CD14-positive monocyte (primary cell): ENCODE measurements around the gene MASP2. TPM values are rescaled to one million over a fixed set of nuclear protein-coding genes. Genes with fewer than 3 reads are reported as not detected.

Experiments
- DNase-seq, 3 donors: peaks; one replicate each; pipeline ENCODE4 v3.0.0-alpha.2; 2011 to 2022
- H2AFZ ChIP-seq: 2 replicates; pipeline ENCODE4 v1.6.0; 2012; ENCODE audit warnings: mild to moderate bottlenecking, low read depth, low read length, inconsistent platforms; ENCODE audit not compliant: insufficient read depth, poor library complexity, severe bottlenecking
- H3K27ac ChIP-seq, 2 donors: 1 replicate in 1 of 2; 2 replicates in 1 of 2; pipeline ENCODE4 v1.5.1; 2012 to 2013; ENCODE audit warnings: low read length in 2 of 2, control low read depth in 1 of 2, inconsistent platforms in 1 of 2, low read depth in 1 of 2, mild to moderate bottlenecking in 1 of 2
- H3K27me3 ChIP-seq, 2 donors: one replicate each; pipeline versions ENCODE4 v1.6.0 to v1.6.1; 2011 to 2013; ENCODE audit warnings: low read length in 2 of 2; ENCODE audit not compliant: control insufficient read depth in 2 of 2, insufficient read depth in 2 of 2
- H3K36me3 ChIP-seq, 2 donors: replicated peaks in 1 of 2; 1 replicate in 1 of 2; 2 replicates in 1 of 2; pipeline versions ENCODE4 v1.5.1 to v1.6.1; 2012 to 2013; ENCODE audit warnings: low read length in 2 of 2, control low read depth in 1 of 2, inconsistent platforms in 1 of 2, mild to moderate bottlenecking in 1 of 2; ENCODE audit not compliant: insufficient read depth in 2 of 2, control insufficient read depth in 1 of 2
- H3K4me1 ChIP-seq, 2 donors: 1 replicate in 1 of 2; 2 replicates in 1 of 2; pipeline versions ENCODE4 v1.5.1 to v1.6.1; 2012 to 2013; ENCODE audit warnings: low read length in 2 of 2, control low read depth in 1 of 2, inconsistent platforms in 1 of 2, mild to moderate bottlenecking in 1 of 2, moderate library complexity in 1 of 2; ENCODE audit not compliant: insufficient read depth in 2 of 2, control insufficient read depth in 1 of 2
- H3K4me2 ChIP-seq: replicated peaks from 2 replicates; pipeline ENCODE3; 2012; ENCODE audit warnings: low read length, moderate library complexity, mild to moderate bottlenecking; ENCODE audit not compliant: poor library complexity, severe bottlenecking; ENCODE audit errors: extremely low read depth
- H3K4me3 ChIP-seq, 3 experiments: fragments of 200-600 bp in 1 of 3; sonication (generic) in 1 of 3; replicated peaks in 1 of 3; 1 replicate in 2 of 3; 2 replicates in 1 of 3; pipeline ENCODE4 v1.5.1; 2011 to 2013; ENCODE audit warnings: low read length in 3 of 3, mild to moderate bottlenecking in 3 of 3, control low read depth in 2 of 3, low read depth in 2 of 3, inconsistent platforms in 1 of 3, moderate library complexity in 1 of 3
- H3K79me2 ChIP-seq: 2 replicates; pipeline ENCODE4 v1.6.0; 2012; ENCODE audit warnings: mild to moderate bottlenecking, control low read depth, inconsistent platforms, low read length, moderate library complexity; ENCODE audit not compliant: insufficient read depth
- H3K9ac ChIP-seq: 2 replicates; pipeline ENCODE4 v1.6.0; 2017; ENCODE audit warnings: low read length, mild to moderate bottlenecking; ENCODE audit not compliant: insufficient read depth, poor library complexity, severe bottlenecking
- H3K9me3 ChIP-seq, 2 donors: replicated peaks in 1 of 2; 1 replicate in 1 of 2; 2 replicates in 1 of 2; pipeline versions ENCODE4 v1.5.1 to v1.6.1; 2012 to 2013; ENCODE audit warnings: low read length in 2 of 2, control low read depth in 1 of 2; ENCODE audit not compliant: control insufficient read depth in 1 of 2, insufficient read depth in 1 of 2
- H4K20me1 ChIP-seq: 2 replicates; pipeline ENCODE4 v1.6.0; 2012; ENCODE audit warnings: mild to moderate bottlenecking, low read length, control low read depth, moderate library complexity; ENCODE audit not compliant: insufficient read depth
- H3K27ac Mint-ChIP-seq, 7 donors: one replicate each; pipeline ENCODE4 v1.8.0; 2020; ENCODE audit warnings: mild to moderate bottlenecking in 7 of 7, mixed read lengths in 7 of 7, moderate library complexity in 6 of 7, inconsistent platforms in 2 of 7
- H3K27me3 Mint-ChIP-seq, 3 donors: one replicate each; pipeline ENCODE4 v1.8.0; 2021 to 2022; ENCODE audit warnings: low read depth in 3 of 3, mild to moderate bottlenecking in 3 of 3, mixed read lengths in 3 of 3, moderate library complexity in 3 of 3, inconsistent platforms in 1 of 3
- H3K36me3 Mint-ChIP-seq, 2 donors: one replicate each; pipeline ENCODE4 v1.8.0; 2020; ENCODE audit warnings: mixed read lengths in 2 of 2, inconsistent platforms in 1 of 2, mild to moderate bottlenecking in 1 of 2
- H3K4me1 Mint-ChIP-seq: one replicate; pipeline ENCODE4 v1.8.0; 2020; ENCODE audit warnings: mild to moderate bottlenecking, mixed read lengths
- H3K4me3 Mint-ChIP-seq, 2 donors: one replicate each; pipeline ENCODE4 v1.8.0; 2020; ENCODE audit warnings: mild to moderate bottlenecking in 2 of 2, mixed read lengths in 2 of 2, moderate library complexity in 1 of 2
- H3K9me3 Mint-ChIP-seq, 7 donors: one replicate each; pipeline ENCODE4 v1.8.0; 2020 to 2022; ENCODE audit warnings: mixed read lengths in 7 of 7, mild to moderate bottlenecking in 6 of 7, moderate library complexity in 6 of 7, inconsistent platforms in 2 of 7
- WGBS: methylation state at CpG from one replicate; pipeline ENCODE4 v1.1.5; 2013; ENCODE audit warnings: missing lambda C conversion rate; ENCODE audit not compliant: insufficient coverage; 5-methylcytosine and 5-hydroxymethylcytosine counted together
- intact Hi-C, 2 donors: fragments of 100-400 bp; cut with micrococcal nuclease; formaldehyde crosslinking; loops; one replicate each; pipeline versions ENCODE4 v1.15.0 to v1.15.1; 2023
- polyA plus RNA-seq, 3 donors: library from polyadenylated mRNA; depleted of rRNA in 1 of 3; unstranded in 2 of 3; stranded (reverse) in 1 of 3; fragments of 300-500 nt in 2 of 3; fragments of >200 nt in 1 of 3; fragmentation: Illumina TruSeq in 2 of 3; gene quantifications; 1 replicate in 2 of 3; 2 replicates in 1 of 3; pipeline ENCODE4 v1.2.3, GENCODE V29; 2012 to 2021
- TF ChIP-seq, protein P1 (sequence below): fragments of 200-600 bp; IDR thresholded peaks from one replicate; pipeline ENCODE4 v1.8.0; 2022; ENCODE audit warnings: antibody characterized with exemption, mild to moderate bottlenecking

The MASP2 gene
- polyA plus RNA-seq, 3 donors, result not detected

DNA sequence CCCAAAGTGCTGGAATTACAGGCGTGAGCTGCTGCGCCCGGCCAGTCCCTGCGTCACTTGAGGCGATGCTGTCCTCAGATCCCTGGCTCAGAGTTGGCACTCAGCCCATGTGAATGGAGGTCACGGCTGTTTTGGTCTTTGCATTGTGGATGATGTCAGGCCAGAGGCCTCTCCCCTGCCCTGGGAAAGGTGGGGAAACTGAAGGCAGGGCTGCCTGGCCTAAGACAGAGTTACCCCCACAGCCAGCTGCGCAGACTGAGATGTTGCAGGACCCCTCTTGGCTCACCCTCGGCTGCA lies 821 bp downstream of the MASP2 start:
- Histone ChIP-seq H3K27me3 (no peaks in the 10 kb centered on the region), H2AFZ (no peak overlapping the region), H3K9ac (no peak overlapping the region), H3K4me2 (no peak overlapping the region), H3K4me1 (peaks cover 0 to 1% of the 10 kb centered on the region in 2 donors), H3K79me2 (no peaks in the 10 kb centered on the region), H3K4me3 (no peak overlapping the region), H3K9me3 (no peaks in the 10 kb centered on the region), H3K27ac (no peak overlapping the region), H4K20me1 (no peaks in the 10 kb centered on the region), H3K36me3 (no peaks in the 10 kb centered on the region)
- peaks cover 1% of the 10 kb centered on the region for H3K4me1 Mint-ChIP-seq
- H3K36me3 Mint-ChIP-seq, result no peaks in the 10 kb centered on the region
- no peak overlapping the region for H3K27ac Mint-ChIP-seq
- H3K27me3 Mint-ChIP-seq, result peaks cover 0 to 1% (median 0%) of the 10 kb centered on the region in 3 donors
- 93% methylated on average over 8 of the region's 8 CpGs for WGBS
- intact Hi-C loops, result no loop called here
- H3K4me3 Mint-ChIP-seq, result no peak overlapping the region
- DNase-seq, result no peak
- TF ChIP-seq, protein P1, sequence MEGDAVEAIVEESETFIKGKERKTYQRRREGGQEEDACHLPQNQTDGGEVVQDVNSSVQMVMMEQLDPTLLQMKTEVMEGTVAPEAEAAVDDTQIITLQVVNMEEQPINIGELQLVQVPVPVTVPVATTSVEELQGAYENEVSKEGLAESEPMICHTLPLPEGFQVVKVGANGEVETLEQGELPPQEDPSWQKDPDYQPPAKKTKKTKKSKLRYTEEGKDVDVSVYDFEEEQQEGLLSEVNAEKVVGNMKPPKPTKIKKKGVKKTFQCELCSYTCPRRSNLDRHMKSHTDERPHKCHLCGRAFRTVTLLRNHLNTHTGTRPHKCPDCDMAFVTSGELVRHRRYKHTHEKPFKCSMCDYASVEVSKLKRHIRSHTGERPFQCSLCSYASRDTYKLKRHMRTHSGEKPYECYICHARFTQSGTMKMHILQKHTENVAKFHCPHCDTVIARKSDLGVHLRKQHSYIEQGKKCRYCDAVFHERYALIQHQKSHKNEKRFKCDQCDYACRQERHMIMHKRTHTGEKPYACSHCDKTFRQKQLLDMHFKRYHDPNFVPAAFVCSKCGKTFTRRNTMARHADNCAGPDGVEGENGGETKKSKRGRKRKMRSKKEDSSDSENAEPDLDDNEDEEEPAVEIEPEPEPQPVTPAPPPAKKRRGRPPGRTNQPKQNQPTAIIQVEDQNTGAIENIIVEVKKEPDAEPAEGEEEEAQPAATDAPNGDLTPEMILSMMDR, result no peak
- peaks cover 0 to 3% (median 0%) of the 10 kb centered on the region in 7 donors for H3K9me3 Mint-ChIP-seq

- Histone ChIP-seq H2AFZ (no peak overlapping the region), H3K36me3 (no peaks in the 10 kb centered on the region), H4K20me1 (no peaks in the 10 kb centered on the region), H3K4me1 (no peaks in the 10 kb centered on the region), H3K4me2 (no peak overlapping the region), H3K4me3 (no peak overlapping the region), H3K9ac (no peak overlapping the region), H3K79me2 (no peaks in the 10 kb centered on the region), H3K9me3 (no peaks in the 10 kb centered on the region), H3K27ac (no peak overlapping the region), H3K27me3 (no peaks in the 10 kb centered on the region)
- peaks cover 0 to 1% (median 0%) of the 10 kb centered on the region in 3 donors for H3K27me3 Mint-ChIP-seq
- H3K9me3 Mint-ChIP-seq, result peaks cover 0 to 3% (median 0%) of the 10 kb centered on the region in 7 donors
- intact Hi-C loops, result no loop called here
- no peak overlapping the region for H3K27ac Mint-ChIP-seq
- no peak overlapping the region for H3K4me3 Mint-ChIP-seq
- H3K4me1 Mint-ChIP-seq, result no peaks in the 10 kb centered on the region
- TF ChIP-seq, protein P1, result no peak
- 78% methylated on average over 25 of the region's 32 CpGs for WGBS
- DNase-seq, result no peak
- no peaks in the 10 kb centered on the region for H3K36me3 Mint-ChIP-seq
Observed at GRCh38 chr1:11045428-11046269, 1.4 kb downstream of the MASP2 start.
